Fibroblast of the aortic adventitia (primary cell): ENCODE results near the gene ADARB2. TPM values are rescaled to one million over a fixed set of nuclear protein-coding genes. Genes with fewer than 3 reads are reported as not detected.

Experiments
- DNase-seq: peaks from one replicate; pipeline ENCODE4 v3.0.0-alpha.2; 2010; ENCODE audit warnings: low read depth
- H3K4me3 ChIP-seq: 2 replicates; pipeline ENCODE4 v1.5.1; 2011; ENCODE audit warnings: low read depth, mild to moderate bottlenecking, control low read depth, low read length, moderate library complexity
- CTCF ChIP-seq: IDR thresholded peaks from 2 replicates; pipeline ENCODE4 v1.5.1; 2011; ENCODE audit warnings: mild to moderate bottlenecking, low read length, control low read depth, inconsistent platforms; ENCODE audit not compliant: insufficient read depth
- total RNA-seq: library from RNA; depleted of rRNA; stranded (reverse); fragments of >200 nt; gene quantifications from 2 replicates; pipeline ENCODE4 v1.2.3, GENCODE V29; 2012; ENCODE audit warnings: low replicate concordance

Gene ADARB2
- total RNA-seq, 1 donor, result not detected

- H3K4me3 ChIP-seq, result no peak overlapping the region
- DNase-seq, result no peak
- TF ChIP-seq CTCF, result no peak
These were observed 9.5 kb upstream of the ADARB2 start for GRCh38 chr10:1746796-1747195.

GRCh38 chr10:1745780-1746456, 8.6 kb upstream of the ADARB2 start:
- no peak overlapping the region for H3K4me3 ChIP-seq
- TF ChIP-seq CTCF, result no peak
- DNase-seq, result no peak

- H3K4me3 ChIP-seq, result no peak overlapping the region
- TF ChIP-seq CTCF, result no peak
- no peak for DNase-seq
These were observed 7.2 kb upstream of the ADARB2 start for GRCh38 chr10:1744524-1744923.

GRCh38 chr10:1743141-1743540, 5.8 kb upstream of the ADARB2 start:
- no peak overlapping the region for H3K4me3 ChIP-seq
- no peak for DNase-seq
- TF ChIP-seq CTCF, result no peak

GRCh38 chr10:1741450-1741849, 4.1 kb upstream of the ADARB2 start:
- DNase-seq, result no peak
- no peak for TF ChIP-seq CTCF
- H3K4me3 ChIP-seq, result no peak overlapping the region

- TF ChIP-seq CTCF, result no peak
- no peak overlapping the region for H3K4me3 ChIP-seq
- DNase-seq, result no peak
These were observed 2.4 kb upstream of the ADARB2 start for GRCh38 chr10:1739751-1740150.

GRCh38 chr10:1738950-1739349, 1.6 kb upstream of the ADARB2 start:
- no peak for DNase-seq
- no peak overlapping the region for H3K4me3 ChIP-seq
- TF ChIP-seq CTCF, result no peak
